ENCODE data around the gene CAND2.

- TF ChIP-seq POLR2A (IDR thresholded peaks at IDR 0.05) (no peak), EP300 (IDR thresholded peaks at IDR 0.05) (no peak), POLR2AphosphoS5 (IDR thresholded peaks at IDR 0.05) (no peak)
- TF ChIP-seq, protein P1, sequence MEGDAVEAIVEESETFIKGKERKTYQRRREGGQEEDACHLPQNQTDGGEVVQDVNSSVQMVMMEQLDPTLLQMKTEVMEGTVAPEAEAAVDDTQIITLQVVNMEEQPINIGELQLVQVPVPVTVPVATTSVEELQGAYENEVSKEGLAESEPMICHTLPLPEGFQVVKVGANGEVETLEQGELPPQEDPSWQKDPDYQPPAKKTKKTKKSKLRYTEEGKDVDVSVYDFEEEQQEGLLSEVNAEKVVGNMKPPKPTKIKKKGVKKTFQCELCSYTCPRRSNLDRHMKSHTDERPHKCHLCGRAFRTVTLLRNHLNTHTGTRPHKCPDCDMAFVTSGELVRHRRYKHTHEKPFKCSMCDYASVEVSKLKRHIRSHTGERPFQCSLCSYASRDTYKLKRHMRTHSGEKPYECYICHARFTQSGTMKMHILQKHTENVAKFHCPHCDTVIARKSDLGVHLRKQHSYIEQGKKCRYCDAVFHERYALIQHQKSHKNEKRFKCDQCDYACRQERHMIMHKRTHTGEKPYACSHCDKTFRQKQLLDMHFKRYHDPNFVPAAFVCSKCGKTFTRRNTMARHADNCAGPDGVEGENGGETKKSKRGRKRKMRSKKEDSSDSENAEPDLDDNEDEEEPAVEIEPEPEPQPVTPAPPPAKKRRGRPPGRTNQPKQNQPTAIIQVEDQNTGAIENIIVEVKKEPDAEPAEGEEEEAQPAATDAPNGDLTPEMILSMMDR (IDR thresholded peaks at IDR 0.05), result no peak
Measured at GRCh38 chr3:12841970-12842328, 45.5 kb downstream of the CAND2 start.
